Ramos (cell line): ENCODE measurements around the gene DFFA.
"Not testable (repeated sequence)": the region's sequence is repeated elsewhere in the genome, so short reads cannot be mapped to it uniquely, and the experiment has no call there.

Source experiments
- in situ Hi-C: fragments of 300-500 bp; cut with MboI; formaldehyde crosslinking; loops from one replicate; pipeline ENCODE4 v1.14.3; 2022; ENCODE audit warnings: low sequenced_read_pairs; ENCODE audit not compliant: unreplicated experiment

DFFA gene

DNA sequence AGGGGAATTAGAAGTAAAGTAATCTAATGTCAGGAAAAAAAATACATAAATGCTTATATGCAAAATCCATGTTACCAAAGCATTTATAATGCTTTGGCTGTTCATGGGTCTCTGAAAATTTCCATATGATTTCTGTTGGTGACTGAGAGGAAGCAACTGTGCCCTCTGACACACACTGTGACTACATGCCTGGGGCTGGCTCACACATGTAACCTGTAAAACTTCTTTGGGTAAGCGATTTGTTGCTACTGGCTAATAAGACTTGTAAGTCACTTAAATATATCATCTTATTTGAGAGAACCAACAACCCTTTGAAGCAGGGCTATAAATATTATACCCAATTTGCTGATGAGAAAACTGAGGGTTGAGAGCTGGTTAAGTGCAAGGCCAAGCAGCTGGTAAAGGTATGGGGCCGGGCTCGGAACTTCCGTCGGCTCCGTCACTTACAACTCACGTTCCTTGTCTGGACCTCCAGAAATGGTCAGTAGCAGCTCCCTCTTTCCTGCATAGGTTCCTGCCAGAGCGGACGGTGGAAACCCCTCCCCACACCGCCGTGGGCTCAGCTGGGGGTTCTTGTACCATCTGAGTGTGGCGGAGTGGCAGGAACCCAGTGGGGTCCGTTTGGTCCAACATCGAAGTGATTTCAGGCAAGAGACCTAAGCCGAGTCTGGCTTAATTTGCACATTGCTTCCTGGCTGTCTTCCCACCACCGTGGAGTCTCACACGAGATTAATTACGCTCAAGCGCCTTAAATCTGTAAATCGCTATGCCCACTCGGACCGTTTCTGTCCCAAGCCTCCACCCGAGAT is 714 bp downstream of the DFFA start:
- in situ Hi-C loops, result no loop called here

DNA sequence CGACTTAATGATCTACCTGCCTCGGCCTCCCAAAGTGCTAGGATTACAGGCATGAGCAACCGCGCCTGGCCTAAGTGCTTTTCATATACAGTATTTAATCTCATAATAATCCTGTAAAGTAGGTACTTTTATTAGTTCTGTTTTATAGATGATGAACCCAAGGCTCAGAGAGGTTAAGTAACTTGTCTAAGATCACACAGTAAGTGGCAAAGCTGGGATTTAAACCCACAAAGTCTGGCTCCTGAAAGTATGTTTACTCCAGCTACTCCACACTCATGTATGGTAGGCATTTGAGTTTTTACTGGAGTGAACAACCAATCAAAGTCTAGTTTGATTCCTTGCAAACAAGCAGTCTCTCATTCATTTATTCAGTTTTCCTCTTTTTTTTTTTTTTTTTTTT is 2.3 kb downstream of the DFFA start:
- in situ Hi-C loops, result no loop called here

DNA sequence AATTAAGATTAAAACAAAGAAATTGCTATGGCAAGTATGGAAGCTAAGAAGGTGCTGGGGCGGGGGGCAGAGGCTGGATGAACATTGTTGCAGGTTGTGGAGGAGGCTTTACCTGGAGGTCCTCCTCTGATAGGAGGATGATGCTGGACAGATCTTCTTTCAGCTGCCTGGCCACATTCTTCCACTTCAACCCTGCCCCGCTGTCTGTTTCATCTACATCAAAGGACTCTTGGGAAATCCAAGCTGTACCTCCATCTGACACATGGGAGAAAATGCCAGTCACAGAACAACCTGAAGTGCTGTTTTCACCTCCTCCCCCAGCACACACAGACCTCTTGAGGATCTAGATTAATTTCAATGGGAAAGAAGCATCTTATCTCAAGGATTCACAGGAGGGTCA is 5.3 kb downstream of the DFFA start:
- in situ Hi-C loops, result no loop called here

DNA sequence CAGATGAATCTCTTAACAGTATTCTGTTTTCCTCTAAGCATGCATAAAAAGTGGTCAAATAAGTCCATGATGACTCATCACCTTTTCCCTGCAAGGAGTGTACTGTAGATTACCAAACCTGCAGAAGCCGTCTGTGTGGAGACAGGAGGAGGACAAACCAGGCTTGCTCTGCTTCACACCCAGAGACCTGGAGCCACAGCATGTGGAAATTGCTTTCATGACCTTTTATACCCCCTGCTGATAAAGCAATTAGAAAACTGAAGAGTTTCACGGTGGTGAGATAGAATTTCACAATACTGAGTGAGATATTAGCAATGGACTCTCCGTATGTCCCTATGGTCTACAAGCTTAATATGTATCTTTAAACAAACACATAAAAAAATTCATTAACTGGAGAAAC is 13.1 kb downstream of the DFFA start:
- in situ Hi-C loops, result no loop called here

DNA sequence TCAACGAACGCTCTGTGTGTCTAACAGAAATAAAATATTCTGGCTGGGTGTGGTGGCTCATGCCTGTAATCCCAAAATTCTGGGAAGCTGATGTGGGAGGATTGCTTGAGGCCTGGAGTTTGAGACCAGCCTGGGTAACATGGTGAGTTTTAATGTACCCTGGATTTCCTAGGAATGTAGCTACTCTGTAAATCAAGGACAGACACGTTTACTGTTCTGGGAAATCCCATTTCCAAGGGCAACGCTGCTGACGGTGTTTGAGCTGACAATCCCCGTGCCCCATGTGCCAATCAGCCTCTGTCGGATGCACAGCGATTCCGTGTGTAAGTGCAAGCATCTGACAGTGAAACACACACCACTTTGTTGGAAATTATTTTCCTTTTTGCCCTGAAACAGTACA is 14.5 kb downstream of the DFFA start:
- in situ Hi-C loops, result no loop called here

DNA sequence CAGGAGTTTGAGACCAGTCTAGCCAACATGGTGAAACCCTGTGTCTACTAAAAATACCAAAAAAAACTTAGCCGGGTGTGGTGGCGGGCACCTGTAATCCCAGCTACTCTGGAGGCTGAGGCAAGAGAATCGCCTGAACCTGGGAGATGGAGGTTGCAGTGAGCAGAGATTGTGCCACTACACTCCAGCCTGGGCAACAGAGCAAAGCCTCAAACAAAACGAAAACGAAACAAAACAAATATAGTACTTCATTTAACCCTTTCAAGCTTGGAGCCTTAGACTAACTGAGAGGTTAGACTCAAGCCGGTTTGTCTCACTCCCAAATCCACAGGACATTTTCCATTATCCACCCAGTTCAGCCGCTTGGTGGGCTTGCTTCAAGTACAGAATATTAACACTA is 14.9 kb downstream of the DFFA start:
- in situ Hi-C loops, result not testable (repeated sequence)

DNA sequence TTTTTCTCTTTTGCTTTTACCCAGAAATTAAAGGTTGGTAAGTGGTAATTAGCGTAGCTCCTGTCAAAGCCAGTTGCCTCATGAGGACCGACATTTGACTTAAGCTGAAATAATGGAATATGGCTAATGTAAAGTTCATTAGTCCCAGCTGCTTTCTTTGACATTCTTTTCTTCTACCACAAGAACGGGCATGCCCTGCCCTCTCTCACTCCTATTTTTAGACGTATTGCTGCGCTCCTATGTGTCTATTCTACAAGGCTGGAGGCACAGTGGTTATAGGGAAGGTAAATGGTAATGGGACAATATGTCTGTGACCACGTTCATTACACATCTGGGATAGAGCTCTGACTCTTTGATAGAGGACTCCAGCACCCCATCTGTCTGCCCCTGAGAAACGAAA is 15.7 kb downstream of the DFFA start:
- in situ Hi-C loops, result no loop called here

DNA sequence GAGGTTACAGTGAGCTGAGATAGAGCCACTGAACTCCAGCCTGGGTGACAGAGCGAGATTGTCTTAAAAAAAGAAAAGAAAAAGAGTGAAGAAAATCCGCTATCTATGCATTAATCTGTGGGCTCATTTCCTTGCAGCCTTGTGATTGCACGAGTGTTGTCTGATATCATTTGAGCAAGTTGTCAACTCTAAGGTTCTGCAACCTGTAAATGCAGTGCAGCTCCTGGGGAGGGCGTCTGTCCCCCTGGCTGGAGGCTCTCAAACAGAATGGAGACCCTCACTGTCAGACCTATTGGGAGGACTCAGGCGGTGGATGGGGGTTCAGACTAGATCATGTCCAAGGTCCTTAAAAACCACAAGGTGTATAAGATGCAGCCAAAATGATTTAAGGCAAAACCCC is 16.3 kb downstream of the DFFA start:
- in situ Hi-C loops, result no loop called here

DNA sequence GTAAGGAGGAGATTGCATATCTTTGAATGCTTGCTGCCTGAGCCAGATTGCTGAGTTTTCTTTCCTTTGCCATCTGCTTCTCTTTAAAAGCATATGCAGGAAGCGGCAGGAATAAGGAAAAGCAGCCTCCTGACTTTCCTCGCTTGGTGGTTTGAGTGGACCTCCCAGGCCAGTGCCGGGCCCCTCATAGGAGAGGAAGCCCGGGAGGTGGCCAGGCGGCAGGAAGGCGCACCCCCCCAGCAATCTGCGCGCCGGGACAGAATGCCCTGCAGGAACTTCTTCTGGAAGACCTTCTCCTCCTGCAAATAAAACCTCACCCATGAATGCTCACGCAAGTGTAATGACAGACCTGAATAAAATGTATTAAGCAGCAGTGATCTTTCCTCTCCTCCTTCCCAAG is 21.0 kb downstream of the DFFA start:
- in situ Hi-C loops, result no loop called here

DNA sequence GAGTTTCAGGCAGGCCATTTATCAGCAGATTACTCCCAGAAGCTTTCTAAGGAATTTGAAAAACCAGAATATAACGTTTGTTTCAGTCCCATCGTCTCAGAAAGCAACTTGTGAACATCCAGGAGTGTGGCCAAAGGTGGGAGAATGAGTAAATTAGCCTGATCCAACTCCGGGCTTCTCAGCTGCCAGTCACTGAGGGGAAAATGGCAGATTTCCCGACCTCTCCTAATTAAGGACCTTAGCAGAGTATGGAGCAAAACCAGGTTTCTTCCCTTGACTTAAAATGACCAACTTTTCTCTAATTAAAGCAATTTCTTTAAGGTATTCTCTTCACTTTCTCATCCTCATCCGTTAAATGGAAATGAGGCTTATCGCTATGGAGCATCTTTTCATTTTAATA is 21.5 kb downstream of the DFFA start:
- in situ Hi-C loops, result no loop called here

DNA sequence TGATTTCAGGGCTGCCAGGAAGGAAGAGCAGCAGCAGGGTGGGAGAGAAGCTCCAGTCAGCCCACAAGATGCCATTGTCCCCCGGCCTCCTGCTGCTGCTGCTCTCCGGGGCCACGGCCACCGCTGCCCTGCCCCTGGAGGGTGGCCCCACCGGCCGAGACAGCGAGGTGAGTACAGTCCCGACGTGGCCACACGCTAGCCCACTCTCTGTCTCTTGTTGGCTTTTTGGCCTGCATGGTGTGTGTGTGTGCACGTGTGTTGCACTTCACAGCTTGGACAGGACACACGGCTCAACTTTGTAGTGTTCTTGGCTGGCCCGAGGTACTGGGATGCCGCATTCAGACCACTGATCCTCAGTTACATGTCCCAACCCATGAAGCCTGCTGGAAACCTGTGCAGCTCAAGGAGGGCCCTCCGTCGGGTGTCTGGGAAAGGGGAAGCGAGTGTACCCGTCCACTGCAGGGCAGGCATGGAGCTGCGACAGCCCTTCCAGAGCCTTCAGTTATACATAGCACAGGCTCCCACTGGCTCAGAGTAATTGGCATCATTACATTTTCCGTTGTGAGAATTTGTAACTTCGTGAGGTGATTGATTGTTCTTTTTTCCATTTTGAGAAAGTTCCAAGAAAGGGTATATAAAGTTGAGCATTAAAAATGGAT is 22.0 kb downstream of the DFFA start:
- in situ Hi-C loops, result no loop called here

DNA sequence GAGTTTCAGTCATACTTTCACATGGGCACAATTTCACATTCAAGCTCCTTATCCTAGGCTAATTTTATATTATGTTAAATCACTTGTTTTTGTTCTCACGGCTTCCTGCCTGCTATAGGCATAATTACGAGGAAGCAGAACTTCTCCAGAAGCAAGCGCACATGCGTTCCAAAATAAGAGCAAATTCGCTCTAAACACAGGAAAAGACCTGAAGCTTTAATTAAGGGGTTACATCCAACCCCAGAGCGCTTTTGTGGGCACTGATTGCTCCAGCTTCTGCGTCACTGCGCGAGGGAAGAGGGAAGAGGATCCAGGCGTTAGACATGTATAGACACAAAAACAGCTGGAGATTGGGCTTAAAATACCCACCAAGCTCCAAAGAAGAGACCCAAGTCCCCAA is 22.6 kb downstream of the DFFA start, which contains the start of gene CORT:
Gene CORT (plus strand): TSS at position 281 of the 400 bp plus-strand sequence. CDS start 193 bp downstream, outside the sequence.
- in situ Hi-C loops, result no loop called here

DNA sequence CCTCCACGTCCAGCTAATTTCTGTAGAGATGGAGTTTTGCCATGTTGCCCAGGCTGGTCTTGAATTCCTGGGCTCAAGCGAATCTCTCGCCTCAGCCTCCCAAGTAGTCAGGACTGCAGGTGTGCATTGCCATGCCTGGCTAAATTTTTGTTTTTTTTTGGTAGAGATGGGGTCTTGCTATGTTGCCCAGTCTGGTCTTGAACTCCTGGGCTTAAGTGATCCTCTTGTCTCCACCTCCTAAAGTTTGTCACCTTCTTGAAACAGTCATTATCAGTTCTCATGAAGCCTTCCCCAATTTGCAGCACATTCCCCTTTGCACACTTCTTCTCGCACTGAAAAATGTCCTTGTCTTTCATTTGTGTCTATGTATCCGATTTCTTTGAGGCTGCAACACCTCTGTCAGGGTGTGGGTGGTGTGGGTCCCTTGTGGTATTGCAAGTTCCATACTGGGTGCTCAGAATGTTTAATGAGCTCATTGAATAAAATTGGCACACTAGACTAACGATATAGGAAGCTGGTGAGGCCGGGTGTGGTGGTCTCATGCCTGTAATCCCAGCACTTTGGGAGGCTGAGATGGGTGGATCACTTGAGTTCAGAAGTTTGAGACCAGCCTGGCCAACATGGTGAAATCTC is 25.4 kb downstream of the DFFA start:
- in situ Hi-C loops, result no loop called here

DNA sequence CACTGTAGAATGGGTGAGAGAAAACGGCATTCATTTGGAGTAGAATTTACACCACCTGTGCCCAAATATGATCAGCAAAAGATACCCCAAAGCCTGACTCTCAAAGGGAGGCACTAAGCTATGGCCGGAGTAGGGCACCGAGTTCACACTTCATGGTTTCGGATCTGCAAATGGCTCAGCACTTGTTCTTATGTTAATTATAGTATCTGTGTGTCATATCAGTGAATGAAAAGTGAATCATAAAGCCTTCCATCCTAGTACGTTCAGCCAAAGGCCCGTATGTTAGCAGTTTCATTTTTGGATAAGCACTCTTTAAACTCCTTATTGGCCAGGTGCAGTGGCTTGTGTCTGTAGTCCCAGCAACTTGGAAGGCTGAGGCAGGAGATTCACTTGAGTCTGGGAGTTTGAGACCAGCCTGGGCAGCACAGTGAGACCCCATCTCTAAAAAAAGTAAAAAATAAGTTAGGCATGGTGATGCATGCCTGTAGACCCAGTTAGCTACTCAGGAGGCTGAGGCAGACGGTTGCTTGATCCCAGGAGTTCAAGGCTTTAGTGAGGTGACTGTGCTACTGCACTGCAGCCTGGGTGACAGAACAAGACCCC is 27.4 kb downstream of the DFFA start:
- in situ Hi-C loops, result no loop called here

DNA sequence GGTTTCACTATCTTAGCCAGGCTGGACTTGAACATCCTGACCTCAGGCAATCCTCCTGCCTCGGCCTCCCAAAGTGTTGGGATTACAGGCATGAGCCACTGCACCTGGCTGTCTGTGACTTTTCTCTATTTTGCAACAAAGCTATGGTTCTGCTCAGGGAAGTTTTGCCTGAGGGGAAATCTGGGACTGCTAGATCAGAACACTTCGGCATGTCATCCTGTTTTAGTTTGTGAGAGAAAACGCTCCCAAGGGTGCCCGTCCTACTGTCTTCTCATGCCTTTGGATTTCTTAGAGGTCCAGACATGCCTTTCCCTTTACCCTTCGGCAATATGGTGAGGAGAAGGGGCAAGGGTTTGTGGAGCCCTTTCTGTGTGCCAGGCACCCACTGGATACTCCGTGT is 28.1 kb downstream of the DFFA start:
- in situ Hi-C loops, result no loop called here

DNA sequence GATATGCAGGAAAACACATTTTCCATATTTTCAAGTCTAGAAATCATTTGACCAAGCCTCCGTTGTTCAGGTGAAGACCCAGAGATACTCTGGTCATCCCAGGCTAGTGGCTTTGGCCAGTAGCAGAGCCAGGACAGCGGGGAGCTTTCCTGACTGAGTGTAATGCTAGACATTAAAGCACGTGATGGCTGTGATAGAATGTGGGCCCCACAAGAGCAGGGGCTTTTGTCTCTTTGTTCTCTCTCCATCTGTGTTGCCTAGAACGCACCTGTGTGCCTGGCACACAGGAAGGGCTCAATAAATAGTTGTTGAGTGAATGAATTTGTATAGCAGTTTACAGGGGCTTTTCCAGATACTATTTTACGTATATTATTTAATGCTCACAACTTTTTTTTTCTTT is 31.5 kb downstream of the DFFA start:
- in situ Hi-C loops, result no loop called here

DNA sequence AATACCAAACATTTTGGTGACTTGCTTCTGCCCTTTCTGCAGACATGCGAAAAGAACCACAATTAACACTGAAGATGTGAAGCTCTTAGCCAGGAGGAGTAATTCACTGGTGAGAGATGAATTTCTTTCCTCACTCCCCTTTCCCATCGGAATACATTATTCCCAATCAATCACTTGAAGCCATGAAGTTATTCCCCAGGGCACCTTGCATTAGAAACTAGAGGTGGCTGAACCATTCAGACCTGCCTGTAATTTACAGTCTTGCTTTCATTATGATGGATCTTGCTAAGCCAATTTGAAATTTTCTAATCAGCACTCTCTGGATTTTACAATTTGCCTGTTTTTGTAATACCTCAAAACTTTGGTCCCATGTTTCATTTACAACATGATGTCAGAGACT is 32.0 kb downstream of the DFFA start:
- in situ Hi-C loops, result no loop called here

DNA sequence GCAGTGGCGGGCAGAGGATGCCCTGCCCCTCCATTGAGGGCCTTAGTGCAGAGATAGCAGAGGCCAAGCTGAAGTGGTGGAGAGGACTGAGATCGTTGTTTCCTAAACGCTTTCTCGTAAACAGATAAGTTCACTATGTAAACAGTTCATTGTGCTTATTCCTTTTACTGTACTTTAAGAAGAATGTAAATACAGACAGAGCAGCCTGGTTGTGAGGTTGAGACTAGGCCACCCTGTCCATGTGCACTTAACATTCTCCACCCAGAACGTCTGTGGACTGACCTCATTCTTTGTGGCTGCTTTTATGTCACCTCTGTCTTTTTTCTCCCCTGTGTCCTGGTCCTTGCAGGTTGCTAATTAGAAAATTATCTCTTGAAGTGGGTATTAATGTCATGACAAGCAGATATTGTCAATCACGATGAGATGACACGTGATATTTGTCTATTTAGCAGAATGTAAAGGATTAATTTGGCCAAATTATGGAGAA is 33.6 kb downstream of the DFFA start:
- in situ Hi-C loops, result no loop called here

DNA sequence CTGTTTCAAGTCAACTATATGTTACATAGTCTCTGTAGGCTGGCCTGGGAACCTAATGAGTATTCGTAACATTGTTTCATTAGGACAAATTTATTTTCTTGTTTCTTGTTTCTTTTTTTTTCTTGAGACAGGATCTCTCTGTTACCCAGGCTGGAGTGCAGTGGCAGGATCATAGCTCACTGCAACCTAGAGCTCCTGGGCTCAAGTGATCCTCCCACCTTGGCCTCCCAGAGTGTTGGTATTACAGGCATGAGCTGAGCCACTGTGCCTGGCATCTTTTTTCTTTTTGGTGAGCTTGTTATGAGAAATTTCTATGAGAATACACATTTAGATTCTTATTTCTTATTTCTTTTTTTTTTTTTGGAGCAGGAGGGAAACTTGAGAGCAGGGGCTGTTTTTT is 35.3 kb downstream of the DFFA start:
- in situ Hi-C loops, result no loop called here

DNA sequence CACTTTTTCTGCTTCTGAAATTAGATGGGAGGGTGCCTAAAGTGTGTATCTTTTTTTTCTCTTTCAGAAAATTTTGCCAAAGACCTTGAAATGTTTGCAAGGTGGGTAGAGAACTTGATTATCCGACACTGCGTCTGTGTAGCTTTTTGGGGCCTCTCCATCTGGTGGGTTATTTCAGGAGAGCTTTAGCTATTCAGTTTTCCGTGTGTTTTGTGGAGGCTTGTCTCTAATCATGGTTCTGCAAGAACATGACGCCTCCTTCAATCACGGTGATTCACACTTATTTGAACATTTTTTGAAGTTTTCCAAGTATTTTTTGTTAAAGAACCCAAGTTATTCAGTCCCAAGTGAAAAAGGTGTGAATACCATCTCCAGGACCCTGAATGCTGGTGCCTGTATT is 37.7 kb downstream of the DFFA start:
- in situ Hi-C loops, result no loop called here

DNA sequence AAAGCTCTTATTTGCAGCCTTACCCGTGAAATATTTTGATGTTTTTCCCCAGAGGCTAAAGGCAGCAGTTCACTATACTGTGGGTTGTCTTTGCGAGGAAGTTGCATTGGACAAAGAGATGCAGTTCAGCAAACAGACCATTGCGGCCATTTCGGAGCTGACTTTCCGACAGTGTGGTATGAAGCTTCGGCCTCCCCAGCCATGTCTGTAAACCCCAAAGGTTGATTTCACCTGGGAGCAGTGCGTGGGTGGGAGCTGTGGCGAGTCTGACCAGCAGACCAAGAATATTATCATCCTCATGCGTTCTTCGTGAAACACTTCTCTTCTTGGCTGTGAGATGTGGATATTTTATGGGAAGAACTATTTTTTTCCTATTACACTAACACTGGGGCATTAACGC is 38.5 kb downstream of the DFFA start:
- in situ Hi-C loops, result no loop called here
